NT2/D1 (cell line): ENCODE data around the gene SRGAP3.

Experiments
- SUZ12 ChIP-seq: IDR thresholded peaks from 2 replicates; pipeline ENCODE4 v1.6.1; 2011; ENCODE audit not compliant: insufficient read length, insufficient read depth; ENCODE audit errors: extremely low read depth
- YY1 ChIP-seq: IDR thresholded peaks from 2 replicates; pipeline ENCODE4 v1.6.1; 2011; ENCODE audit not compliant: insufficient read length, insufficient read depth

DNA sequence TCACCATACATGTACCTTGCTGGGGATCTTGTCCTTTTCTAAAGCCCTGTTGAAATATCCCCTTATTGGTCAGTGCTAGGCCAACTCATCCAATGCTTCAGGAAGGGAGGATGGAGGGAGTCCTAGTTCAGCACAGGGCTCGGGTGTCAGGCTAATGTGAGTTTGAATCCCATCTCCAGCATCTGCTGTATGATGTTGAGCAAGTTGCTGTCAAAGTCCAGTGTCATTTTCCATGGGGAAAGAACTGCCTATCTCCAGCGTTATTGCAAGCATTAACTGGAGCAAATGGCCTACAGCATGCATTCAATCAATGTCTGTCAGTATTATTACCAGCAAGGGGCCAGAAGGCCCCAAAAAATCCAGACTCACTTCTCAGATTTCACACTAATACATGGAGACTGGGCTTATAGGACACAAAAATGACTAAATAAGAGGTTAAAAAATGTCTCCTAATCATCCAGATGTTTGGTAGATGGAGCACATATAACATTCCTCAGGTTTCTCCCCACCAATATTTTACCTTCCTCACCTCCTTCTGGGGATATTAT is 40.8 kb downstream of the SRGAP3 start:
- TF ChIP-seq YY1 (no peak), SUZ12 (no peak)
